ENCODE results near the gene PPP2CA.

PPP2CA gene

DNA sequence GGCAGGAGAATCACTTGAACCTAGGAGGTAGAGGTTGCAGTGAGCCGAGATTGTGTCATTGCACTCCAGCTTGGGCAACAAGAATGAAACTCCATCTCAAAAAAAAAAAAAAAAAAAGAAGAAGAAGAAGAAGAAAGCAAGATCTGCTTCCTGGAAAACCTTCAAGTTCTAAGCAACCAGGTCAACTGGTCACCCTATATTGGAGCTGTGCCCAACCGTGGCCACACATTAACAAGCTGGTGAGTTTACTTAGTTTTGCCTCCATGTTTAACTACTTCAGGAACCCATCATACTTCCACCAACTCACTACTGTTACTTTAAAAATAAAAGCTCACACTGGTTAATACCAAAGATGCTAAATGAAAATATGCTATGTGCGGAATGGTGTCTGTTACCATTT lies 36.8 kb downstream of the PPP2CA start:
- TF ChIP-seq, protein P1, sequence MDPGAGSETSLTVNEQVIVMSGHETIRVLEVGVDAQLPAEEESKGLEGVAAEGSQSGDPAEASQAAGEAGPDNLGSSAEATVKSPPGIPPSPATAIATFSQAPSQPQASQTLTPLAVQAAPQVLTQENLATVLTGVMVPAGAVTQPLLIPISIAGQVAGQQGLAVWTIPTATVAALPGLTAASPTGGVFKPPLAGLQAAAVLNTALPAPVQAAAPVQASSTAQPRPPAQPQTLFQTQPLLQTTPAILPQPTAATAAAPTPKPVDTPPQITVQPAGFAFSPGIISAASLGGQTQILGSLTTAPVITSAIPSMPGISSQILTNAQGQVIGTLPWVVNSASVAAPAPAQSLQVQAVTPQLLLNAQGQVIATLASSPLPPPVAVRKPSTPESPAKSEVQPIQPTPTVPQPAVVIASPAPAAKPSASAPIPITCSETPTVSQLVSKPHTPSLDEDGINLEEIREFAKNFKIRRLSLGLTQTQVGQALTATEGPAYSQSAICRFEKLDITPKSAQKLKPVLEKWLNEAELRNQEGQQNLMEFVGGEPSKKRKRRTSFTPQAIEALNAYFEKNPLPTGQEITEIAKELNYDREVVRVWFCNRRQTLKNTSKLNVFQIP (CRISPR knock-in tag; IDR thresholded peaks at IDR 0.05; ENCODE audit: borderline replicate concordance, low read depth), result no peak
- TF ChIP-seq SNAI2 (CRISPR knock-in tag; IDR thresholded peaks at IDR 0.05), result no peak
- TF ChIP-seq, protein P2, sequence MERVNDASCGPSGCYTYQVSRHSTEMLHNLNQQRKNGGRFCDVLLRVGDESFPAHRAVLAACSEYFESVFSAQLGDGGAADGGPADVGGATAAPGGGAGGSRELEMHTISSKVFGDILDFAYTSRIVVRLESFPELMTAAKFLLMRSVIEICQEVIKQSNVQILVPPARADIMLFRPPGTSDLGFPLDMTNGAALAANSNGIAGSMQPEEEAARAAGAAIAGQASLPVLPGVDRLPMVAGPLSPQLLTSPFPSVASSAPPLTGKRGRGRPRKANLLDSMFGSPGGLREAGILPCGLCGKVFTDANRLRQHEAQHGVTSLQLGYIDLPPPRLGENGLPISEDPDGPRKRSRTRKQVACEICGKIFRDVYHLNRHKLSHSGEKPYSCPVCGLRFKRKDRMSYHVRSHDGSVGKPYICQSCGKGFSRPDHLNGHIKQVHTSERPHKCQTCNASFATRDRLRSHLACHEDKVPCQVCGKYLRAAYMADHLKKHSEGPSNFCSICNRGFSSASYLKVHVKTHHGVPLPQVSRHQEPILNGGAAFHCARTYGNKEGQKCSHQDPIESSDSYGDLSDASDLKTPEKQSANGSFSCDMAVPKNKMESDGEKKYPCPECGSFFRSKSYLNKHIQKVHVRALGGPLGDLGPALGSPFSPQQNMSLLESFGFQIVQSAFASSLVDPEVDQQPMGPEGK (CRISPR knock-in tag; IDR thresholded peaks at IDR 0.05; ENCODE audit: borderline replicate concordance), result no peak
- no peak for ATAC-seq

DNA sequence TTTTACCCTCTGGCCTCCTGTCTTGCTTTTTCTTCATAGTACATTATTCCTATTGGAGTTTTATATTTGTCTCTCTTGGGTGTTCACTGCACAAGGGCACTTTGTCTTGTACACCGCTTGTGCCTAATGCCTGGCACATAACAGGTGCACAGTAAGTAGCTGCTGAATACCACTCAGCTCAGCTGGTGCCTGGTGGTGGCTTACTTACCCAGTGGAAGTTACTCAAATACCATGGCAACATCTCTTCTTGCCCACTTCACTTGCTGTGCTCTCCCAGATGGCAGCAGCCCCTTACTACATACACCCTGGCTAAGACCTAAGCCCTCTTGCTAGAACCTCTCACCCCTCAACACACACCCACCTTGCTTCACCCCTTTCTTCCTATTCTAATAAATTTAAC lies 37.8 kb downstream of the PPP2CA start:
- TF ChIP-seq BACH2 (CRISPR knock-in tag; IDR thresholded peaks at IDR 0.05; ENCODE audit: borderline replicate concordance) (no peak), RARB (CRISPR knock-in tag; IDR thresholded peaks at IDR 0.05) (no peak), CSDC2 (CRISPR knock-in tag; IDR thresholded peaks at IDR 0.05) (no peak), ZFP3 (CRISPR knock-in tag; IDR thresholded peaks at IDR 0.05) (no peak)
- TF ChIP-seq, protein P3, sequence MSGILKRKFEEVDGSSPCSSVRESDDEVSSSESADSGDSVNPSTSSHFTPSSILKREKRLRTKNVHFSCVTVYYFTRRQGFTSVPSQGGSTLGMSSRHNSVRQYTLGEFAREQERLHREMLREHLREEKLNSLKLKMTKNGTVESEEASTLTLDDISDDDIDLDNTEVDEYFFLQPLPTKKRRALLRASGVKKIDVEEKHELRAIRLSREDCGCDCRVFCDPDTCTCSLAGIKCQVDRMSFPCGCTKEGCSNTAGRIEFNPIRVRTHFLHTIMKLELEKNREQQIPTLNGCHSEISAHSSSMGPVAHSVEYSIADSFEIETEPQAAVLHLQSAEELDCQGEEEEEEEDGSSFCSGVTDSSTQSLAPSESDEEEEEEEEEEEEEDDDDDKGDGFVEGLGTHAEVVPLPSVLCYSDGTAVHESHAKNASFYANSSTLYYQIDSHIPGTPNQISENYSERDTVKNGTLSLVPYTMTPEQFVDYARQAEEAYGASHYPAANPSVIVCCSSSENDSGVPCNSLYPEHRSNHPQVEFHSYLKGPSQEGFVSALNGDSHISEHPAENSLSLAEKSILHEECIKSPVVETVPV (CRISPR knock-in tag; IDR thresholded peaks at IDR 0.05), result no peak
- ATAC-seq, result 0 out of 3 replicates have a peak, but pooled peaks have one; percentile 3

DNA sequence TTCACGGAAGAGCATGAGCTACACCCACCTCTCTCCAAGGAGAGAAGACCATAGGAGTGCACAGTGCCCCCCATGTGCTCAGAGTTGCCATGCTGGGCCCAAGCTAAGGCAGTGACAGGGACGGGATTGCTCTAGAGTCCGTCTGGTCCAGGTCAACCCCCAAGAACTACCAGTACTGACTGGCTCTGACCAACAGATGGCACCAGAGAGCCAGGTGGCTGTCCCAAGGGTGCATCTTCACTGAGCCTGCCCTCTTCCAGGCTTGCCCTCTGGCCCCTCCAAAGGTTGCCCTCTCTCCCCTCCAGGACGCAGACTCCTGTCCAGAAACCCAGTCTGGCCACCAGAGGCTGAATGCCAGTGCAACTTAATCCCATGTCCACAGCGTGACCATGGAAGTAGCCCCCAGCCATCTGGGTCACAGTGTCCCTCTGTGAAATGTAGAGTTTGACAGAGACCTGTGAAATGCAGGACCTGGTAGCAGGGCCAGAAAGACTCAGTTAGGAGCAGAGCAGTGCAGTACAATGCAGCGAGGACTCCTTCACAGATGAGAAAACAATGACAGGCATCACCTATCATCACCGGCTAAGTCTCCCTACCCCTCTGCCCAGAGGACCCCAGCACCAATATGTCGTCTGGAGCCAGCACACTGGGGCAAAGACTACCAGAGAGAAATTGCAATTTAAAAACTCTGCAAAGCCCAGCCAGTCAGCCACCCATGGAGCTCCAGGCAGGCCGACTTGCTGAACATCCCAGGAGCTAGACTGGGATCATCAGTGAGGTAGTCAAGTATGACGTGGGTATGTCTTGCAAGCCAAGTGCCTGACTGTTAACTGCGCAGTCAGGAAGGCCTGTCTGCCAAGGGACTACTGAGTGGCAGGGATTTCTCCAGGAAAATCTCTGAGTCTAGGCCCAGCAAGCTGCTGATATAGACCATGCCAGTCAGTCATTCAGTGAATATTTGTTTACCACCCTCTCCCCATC lies 41.4 kb downstream of the PPP2CA start:
- ATAC-seq, result peak; percentile 94
- TF ChIP-seq ZNF8 (CRISPR knock-in tag; IDR thresholded peaks at IDR 0.05) (no peak), BACH2 (CRISPR knock-in tag; IDR thresholded peaks at IDR 0.05; ENCODE audit: borderline replicate concordance) (no peak), ZFP3 (CRISPR knock-in tag; IDR thresholded peaks at IDR 0.05) (no peak), OSR1 (CRISPR knock-in tag; IDR thresholded peaks at IDR 0.05) (no peak), RARB (CRISPR knock-in tag; IDR thresholded peaks at IDR 0.05) (no peak), TCF4 (CRISPR knock-in tag; IDR thresholded peaks at IDR 0.05; ENCODE audit: borderline replicate concordance) (no peak), ISL1 (CRISPR knock-in tag; IDR thresholded peaks at IDR 0.05) (no peak), ZC3H10 (CRISPR knock-in tag; IDR thresholded peaks at IDR 0.05) (no peak), SNAI2 (CRISPR knock-in tag; IDR thresholded peaks at IDR 0.05) (no peak), TOX (CRISPR knock-in tag; IDR thresholded peaks at IDR 0.05; ENCODE audit: borderline replicate concordance) (no peak), ESRRG (CRISPR knock-in tag; IDR thresholded peaks at IDR 0.05) (no peak), ZFP30 (CRISPR knock-in tag; IDR thresholded peaks at IDR 0.05) (no peak), GLIS3 (CRISPR knock-in tag; IDR thresholded peaks at IDR 0.05) (no peak), CSDC2 (CRISPR knock-in tag; IDR thresholded peaks at IDR 0.05) (no peak), ARNTL (CRISPR knock-in tag; IDR thresholded peaks at IDR 0.05; ENCODE audit: borderline replicate concordance, low read depth) (no peak), PPARA (CRISPR knock-in tag; IDR thresholded peaks at IDR 0.05; ENCODE audit: borderline replicate concordance) (no peak)
- TF ChIP-seq, protein P4, sequence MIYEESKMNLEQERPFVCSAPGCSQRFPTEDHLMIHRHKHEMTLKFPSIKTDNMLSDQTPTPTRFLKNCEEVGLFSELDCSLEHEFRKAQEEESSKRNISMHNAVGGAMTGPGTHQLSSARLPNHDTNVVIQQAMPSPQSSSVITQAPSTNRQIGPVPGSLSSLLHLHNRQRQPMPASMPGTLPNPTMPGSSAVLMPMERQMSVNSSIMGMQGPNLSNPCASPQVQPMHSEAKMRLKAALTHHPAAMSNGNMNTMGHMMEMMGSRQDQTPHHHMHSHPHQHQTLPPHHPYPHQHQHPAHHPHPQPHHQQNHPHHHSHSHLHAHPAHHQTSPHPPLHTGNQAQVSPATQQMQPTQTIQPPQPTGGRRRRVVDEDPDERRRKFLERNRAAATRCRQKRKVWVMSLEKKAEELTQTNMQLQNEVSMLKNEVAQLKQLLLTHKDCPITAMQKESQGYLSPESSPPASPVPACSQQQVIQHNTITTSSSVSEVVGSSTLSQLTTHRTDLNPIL (CRISPR knock-in tag; IDR thresholded peaks at IDR 0.05; ENCODE audit: low read depth), result no peak
- TF ChIP-seq, protein P3 (CRISPR knock-in tag; IDR thresholded peaks at IDR 0.05), result no peak
- TF ChIP-seq, protein P2 (CRISPR knock-in tag; IDR thresholded peaks at IDR 0.05; ENCODE audit: borderline replicate concordance), result no peak
- TF ChIP-seq, protein P5, sequence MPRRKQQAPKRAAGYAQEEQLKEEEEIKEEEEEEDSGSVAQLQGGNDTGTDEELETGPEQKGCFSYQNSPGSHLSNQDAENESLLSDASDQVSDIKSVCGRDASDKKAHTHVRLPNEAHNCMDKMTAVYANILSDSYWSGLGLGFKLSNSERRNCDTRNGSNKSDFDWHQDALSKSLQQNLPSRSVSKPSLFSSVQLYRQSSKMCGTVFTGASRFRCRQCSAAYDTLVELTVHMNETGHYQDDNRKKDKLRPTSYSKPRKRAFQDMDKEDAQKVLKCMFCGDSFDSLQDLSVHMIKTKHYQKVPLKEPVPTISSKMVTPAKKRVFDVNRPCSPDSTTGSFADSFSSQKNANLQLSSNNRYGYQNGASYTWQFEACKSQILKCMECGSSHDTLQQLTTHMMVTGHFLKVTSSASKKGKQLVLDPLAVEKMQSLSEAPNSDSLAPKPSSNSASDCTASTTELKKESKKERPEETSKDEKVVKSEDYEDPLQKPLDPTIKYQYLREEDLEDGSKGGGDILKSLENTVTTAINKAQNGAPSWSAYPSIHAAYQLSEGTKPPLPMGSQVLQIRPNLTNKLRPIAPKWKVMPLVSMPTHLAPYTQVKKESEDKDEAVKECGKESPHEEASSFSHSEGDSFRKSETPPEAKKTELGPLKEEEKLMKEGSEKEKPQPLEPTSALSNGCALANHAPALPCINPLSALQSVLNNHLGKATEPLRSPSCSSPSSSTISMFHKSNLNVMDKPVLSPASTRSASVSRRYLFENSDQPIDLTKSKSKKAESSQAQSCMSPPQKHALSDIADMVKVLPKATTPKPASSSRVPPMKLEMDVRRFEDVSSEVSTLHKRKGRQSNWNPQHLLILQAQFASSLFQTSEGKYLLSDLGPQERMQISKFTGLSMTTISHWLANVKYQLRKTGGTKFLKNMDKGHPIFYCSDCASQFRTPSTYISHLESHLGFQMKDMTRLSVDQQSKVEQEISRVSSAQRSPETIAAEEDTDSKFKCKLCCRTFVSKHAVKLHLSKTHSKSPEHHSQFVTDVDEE (CRISPR knock-in tag; IDR thresholded peaks at IDR 0.05), result no peak

Measured in SK-N-SH treated with all-trans-retinoic acid at 6 μM for 48 hours (cell line).